Measurements from ENCODE around the gene KMT2C. TPM values are rescaled to one million over a fixed set of nuclear protein-coding genes. Genes with fewer than 3 reads are reported as not detected.

The KMT2C gene
- polyA plus RNA-seq, 4 donors = 34.5 to 41.3 (median 36.7) TPM

DNA sequence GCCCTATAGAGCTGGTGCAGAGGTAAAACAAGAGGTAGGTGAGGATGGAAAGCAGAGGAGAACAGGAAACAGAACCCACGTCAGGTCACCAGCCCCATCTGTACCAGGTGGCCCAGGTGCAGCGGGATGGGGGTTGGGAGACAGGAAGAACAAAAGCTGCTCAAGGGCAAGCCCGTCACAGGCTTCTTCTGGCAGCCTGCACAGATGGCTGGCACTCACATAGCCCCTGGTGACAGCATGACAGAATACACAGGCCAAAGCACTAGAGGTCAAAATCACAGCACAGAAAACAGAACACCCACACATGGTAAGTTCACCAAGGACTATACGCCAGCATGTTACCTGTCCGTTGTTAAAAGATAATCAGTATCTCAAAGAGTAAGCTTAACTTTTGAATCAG, 283.5 kb downstream of the KMT2C start:
- DNase-seq (ENCODE audit: low read depth in 4 of 4, low spot score in 3 of 4) = no peak

DNA sequence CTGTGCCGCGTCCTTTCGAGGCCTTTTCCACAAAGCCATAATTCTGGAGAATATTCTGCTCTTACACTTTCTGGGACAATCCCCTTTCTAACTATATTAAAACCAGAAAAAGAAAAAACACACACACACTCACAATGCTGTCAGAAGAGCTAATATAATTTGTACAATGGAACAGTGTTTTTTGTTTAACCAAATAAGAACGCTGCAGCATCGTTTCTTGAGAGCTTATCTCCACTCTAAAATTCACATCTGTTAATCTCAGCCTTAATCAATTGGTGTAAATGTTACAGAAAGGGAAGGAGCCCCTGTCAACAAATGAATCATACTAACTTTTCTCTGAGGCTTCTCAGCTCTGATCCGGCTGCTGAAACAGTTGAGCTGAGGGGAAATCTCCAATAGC, 286.4 kb downstream of the KMT2C start:
- DNase-seq (ENCODE audit: low read depth in 4 of 4, low spot score in 3 of 4) = no peak

DNA sequence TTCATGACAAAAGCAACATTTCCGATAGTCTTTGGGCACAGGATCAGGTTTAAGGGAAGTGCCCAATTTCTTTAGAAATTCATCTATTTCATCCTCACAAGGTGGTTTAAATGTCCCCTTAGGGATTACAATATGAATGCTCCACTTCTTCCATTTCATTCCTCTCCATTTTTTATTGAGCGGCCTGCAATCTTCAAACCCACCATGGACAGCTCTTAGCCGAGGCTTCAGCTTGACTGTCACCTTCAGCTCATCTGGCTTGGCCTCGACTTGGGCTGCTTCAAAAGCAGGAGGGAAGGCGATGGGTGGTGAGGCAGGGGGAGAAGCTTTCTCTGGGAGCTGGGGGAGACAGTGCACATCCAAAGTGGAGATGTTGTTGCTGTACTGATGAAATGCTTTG, 287.1 kb downstream of the KMT2C start:
- DNase-seq (ENCODE audit: low read depth in 4 of 4, low spot score in 3 of 4) = no peak

DNA sequence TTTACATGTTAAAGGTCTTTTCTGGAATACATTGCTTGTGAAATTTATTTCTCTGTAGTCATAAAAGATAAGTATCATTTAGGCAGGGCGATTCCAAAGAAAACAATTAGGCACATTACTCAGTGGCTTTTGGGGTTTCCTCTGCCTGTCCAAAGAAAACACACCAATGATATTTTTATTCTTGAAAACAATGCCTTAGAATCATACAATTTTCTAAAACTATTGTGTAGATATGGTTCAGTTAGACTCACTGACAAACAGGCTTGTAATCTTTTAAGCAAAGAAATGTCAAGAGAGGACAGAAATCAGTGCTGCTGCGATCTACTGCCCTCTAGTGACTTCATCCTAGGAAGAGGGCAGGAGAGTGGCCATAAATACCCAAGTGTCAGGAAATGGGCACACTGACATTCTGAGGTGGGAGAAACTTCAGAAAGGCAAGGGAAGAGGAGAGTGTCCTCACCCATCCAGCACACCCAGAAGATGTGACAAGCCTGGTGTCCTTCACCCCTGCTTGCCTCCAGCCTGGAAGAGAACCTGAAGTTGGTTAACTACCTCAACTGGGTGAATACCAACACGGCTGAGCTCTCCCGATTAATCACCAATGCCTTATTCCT, 289.8 kb downstream of the KMT2C start:
- no peak for DNase-seq (ENCODE audit: low read depth in 4 of 4, low spot score in 3 of 4)

DNA sequence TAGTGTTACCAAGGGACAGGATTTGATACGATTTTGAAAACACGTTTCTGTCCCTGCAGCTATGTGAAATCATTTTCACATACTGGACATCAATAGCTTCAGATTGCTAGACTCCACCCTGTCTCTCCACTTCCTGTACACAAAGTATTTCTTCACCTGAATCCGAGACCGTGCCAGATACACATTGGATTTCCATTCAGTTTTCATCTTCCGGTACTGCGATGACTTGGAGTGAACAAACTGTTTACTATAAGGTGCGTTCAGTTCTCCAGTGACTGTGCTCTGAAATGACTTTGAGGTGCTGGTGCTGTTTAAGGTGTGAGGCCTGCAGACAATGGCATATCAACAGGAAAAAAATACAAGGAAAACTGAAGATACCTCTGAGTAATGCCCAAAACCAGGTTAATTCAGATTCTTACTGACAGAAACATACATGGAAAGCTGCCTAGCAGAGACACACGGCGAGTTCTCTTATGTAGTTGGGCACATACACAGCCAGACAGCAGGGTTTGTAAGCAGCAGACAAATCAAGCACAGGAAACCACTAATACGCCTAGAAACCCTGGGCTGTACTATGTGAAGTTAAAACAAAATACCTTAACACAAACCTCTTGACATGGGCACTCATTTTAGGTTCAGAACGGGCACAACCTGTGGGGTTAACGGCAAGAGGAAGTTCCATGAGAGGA, 291.1 kb downstream of the KMT2C start:
- no peak for DNase-seq (ENCODE audit: low read depth in 4 of 4, low spot score in 3 of 4)

DNA sequence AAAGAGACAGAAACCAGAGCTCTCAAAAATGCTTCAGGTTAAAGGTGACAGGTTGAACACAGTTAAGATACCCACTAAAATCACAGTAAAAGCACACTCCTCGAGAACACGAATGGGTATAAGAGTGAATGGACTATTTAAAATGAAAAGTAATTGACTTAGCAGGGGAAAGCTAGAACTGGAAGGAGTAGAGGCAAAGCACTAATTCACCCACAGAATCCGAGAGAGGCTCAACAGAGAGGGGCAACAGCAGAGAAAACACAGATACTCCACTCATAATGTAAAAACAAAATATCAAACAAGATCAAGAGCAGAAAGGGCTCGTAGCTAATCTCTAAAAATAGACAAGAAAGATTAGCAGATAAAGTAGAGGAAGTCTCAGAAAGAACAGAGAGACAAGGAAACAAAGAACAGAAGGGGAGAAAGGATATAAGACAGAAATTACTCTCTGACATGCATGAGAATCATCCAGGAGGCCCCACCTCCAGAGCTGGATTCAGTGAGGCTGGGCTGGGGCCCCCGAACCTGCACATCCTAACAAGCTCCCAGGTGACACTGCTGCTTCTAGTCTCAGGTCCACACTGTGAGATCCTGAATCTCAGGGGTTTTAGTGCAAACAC, 292.7 kb downstream of the KMT2C start:
- DNase-seq (ENCODE audit: low read depth in 4 of 4, low spot score in 3 of 4) = no peak

DNA sequence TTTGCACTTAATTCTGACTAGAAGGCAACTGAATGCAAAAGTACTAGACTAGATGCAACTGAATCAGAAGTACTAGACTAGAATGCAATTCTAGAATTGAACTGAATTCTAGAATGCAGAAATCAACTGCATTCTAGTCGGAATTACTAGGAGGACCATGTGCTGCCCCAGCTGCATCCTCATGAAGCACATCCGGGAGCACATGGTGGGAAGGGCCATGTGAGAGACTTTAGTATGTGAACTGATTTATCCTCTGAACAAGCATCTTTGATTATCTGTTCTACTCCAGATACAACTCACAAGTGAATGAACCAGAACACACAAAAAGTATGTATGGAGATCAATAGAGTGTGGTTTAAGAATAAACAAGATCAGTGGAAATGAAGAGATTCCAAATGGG, 295.2 kb downstream of the KMT2C start:
- DNase-seq (ENCODE audit: low read depth in 4 of 4, low spot score in 3 of 4) = no peak

DNA sequence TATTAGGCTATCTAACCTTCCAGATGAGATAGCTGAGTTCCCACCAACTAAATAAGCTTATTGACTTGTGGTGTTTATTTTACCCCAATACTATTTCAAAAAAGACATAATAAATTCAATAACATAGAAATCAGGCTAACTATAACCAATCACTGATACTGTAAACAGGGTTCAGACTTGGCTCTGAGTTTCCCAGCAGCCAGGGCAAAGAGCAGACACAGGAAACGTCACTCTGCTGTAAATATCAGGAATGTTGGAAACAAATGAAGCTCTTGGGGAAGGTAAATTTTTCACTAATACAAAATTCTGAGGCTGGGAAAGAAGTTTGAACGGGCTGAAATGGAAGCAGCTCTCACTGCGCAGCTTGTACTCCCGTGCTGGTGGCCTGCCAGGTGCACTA, 295.7 kb downstream of the KMT2C start:
- no peak for DNase-seq (ENCODE audit: low read depth in 4 of 4, low spot score in 3 of 4)

DNA sequence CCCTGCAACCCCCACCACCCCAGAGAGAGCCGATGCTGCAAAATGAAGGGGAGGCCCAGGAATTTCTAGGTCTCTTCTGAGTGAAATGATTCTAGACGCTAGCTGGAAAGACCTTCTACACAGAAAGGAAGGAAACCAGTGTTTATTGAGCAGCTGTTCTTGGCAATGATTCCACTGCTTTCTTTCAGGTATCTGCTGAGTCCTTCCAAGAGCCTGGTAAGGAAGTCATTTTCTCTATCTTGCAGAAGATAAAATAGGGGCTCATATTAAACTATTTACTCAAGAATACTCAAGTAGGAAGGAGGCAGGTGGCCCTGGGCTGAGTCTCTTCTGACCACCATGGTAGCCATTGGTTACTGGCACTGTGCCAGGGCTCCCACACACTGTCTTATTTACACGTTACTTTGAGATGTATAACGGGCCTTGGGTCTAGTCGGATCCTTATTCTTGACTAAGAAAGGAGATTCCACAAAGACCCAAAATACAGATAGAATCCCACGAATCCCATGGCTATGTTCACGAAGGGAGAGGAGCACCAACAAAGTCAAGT, 298.3 kb downstream of the KMT2C start:
- DNase-seq (ENCODE audit: low read depth in 4 of 4, low spot score in 3 of 4) = no peak

DNA sequence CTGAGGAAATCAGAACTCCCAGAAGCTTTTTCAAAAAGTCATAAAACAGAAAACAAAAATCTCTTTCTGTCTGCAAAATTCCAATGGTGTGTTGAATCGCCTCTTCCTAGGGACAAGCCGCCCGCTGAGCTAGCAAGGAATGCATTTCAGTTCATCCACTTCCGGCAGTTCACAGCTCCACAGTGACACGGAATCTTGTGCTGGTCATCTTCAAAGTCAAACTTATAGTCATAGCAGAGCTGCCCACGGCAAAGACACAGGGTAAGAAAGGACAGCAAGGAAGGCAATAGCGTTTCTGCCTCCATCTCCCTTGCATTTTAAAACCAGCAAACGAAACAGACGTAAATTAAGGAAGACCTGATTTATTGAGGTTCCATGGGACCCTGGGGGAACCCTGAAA, 299.1 kb downstream of the KMT2C start:
- peak in 2 of 4 donors; percentile 8 to 15 for DNase-seq (ENCODE audit: low read depth in 4 of 4, low spot score in 3 of 4)

DNA sequence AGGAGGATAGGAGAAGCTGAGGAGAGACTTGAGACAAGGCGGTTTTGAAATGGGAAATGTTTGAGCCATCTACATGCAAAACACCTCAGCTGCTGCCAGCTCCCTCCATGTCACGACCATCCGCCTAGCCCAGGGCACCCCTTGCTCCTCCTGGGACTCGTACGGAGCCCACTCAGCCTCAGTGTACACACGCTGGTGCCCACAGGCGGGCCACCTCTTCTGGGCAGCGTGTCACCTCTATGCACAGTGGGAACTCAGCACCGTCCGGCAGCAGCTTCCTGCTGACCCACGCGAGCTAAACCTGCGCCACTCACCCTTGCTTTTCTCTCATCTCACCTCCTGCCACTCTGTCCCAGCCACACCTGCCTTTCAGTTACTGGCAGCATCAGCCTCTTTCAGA, 302.0 kb downstream of the KMT2C start:
- no peak for DNase-seq (ENCODE audit: low read depth in 4 of 4, low spot score in 3 of 4)

DNA sequence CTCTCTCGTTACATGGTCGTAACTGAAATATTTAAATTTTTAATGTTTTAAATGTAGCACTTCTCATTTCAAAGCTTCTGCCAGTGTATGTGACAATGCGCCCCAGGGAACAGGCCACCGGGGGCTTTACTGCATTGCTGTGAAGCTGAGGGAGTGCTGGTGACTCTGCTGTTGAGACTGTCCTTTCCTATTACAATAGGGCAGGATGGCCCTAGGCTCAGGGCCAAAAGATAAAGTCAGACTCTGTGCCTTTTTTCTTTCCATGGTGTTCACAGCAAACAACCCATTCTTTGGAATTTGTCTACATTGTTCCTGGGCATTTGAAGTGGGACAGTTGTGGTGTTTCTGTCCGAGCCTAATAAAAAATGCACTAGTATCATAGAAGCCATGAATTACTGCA, 303.0 kb downstream of the KMT2C start:
- no peak for DNase-seq (ENCODE audit: low read depth in 4 of 4, low spot score in 3 of 4)

DNA sequence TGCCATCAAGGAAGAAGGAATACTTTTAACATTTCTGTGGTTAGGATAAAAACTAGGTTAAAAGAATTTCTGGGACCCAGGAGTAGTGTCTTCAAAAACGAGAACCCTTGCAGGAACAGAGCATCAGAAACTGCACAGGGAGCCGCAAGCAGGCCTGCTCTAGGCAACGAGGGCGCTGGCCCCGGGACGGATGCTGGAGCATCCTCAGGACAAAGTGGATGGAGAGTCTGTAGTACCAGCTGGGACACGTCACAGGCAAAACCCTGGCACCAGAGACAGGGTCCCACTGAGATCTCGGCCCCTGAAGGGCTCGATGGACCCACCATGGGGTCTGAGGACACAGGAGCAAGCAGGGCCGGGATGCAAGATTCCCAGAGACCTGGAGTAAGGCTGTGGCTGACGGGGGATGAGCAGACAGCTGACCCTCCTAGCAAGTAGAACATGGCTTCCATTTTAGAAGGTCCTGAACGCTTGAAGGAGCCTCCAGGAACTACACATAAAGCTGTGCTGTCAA, 303.8 kb downstream of the KMT2C start:
- no peak for DNase-seq (ENCODE audit: low read depth in 4 of 4, low spot score in 3 of 4)

DNA sequence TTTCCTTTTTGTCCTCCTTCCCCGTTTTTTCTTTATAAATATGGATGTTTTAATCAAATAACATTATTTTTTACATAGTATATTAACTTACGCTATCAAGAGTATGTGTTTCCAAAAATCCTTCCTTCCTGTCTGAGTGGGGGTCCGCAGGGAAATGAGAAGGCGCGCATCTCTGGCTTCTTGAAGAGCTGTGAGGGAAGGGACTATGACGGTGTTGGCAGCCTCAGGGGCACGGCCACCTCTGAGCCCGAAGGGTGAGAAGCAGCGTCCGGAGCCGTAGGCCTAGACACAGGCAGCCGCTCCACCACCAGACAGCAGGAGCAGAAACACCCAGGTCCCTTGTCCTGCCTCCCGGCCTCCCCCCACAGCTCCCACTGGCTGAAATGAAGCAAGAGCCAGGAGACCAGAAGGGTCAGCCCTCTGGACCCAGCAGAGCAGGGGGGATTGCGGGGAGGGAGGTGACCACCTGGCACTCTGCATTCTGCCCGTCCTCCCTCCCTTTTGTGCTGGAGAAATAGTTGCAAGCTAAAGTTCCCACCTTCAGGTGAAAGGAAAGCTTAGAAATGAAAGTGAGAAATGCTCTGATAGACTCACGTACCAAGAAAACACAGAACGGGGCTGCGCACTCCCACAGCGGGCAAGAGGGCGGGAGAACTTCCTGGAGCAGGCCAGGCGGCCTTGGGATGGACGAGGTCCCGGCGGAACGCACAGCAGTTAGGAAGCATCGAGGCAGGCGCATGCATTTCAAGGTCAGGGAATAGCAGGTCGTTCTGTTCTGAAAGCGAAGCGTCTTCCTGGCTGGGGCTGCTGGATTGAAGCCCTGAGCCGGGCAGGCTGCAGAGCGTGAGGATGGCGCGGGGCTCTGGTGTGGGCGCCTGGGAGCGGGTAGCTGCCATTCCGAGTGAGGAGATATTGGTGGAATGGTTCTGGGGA, 304.9 kb downstream of the KMT2C start:
- DNase-seq (ENCODE audit: low read depth in 4 of 4, low spot score in 3 of 4) = no peak

DNA sequence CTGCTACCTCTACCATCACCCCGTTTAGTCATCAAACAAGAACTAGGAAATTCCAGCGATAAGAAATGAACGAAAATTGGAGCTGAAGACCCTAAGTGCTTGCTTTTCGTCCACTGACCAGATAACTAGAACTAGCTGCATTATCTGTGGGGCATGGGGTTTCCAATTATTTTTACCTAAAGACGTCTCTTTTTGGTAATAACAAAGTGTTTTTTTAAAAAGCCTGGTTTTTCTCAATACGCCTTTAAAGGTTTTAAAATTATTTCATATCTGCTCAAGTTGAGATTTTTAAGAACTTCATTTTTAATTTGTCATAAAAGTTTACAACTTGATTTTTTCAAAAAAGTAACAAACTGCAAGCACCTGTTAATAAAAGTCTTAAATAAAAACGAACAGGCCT, 306.1 kb downstream of the KMT2C start:
- no peak for DNase-seq (ENCODE audit: low read depth in 4 of 4, low spot score in 3 of 4)

DNA sequence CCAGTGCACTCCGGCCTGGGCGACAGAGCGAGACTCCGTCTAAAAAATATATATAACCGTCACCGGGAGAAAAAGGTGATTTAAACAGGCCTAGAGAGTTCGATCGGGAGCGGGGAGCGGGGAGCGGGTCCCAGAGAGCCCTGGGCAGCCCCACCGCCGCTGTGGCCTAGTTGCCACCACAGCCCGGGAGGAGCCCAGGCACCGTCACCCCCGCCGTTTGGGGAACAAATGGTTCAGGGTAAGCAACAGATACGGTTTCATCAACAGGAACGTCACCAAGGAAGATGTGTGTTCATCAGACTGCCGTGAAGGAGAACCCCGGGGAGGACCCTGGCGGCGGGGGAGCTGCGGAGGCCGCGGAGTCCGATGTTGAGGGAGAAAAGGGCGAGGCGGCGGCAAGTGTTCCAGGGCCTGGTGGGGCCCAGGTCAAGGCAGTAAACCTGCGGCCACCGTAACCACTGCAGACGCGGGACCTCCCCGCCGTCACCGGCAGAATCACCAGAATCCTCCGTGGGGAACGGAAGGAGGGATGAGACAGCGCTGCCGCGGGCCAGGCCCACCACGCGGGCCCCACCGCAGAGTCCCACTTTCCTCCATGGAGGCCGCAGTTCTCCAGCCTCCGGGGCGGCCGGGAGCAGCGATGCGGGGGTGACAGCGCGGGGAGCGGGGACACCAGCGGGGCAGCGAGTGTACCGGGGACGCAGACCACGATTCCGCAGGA, 306.9 kb downstream of the KMT2C start:
- no peak for DNase-seq (ENCODE audit: low read depth in 4 of 4, low spot score in 3 of 4)

DNA sequence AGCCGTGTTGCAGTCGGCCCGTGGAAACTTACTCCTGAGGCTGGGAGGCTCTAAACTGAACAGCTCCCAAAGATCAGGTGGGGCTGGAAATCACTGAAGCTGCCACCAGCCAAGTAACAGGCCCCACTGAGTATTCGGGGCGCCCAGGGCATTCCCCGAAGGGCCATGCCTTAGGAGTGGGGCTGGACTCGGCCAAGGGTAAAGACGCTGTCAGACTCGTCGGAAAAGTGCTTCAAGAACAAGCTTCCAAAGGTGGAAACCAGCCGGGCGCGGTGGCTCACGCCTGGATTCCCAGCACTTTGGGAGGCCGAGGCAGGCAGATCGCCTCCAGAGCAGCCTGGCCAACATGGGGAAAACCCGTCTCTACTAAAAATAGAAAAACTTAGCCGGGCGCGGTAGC, 307.6 kb downstream of the KMT2C start:
- no peak for DNase-seq (ENCODE audit: low read depth in 4 of 4, low spot score in 3 of 4)

DNA sequence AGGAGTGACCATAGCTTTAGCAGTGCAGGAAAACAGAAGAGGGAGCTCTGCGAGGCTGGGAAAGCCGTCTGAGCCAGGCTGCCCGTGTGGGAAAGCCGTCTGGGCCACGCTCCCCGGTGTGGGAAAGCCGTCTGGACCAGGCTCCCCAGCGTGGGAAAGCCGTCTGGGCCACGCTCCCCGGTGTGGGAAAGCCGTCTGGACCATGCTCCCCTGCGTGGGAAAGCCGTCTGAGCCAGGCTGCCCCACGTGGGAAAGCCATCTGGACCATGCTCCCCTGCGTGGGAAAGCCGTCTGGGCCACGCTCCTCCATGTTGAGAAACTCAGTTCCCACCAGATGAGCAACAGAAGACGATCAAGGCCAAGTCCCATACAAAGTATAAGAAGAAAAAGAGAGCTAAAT, 308.6 kb downstream of the KMT2C start:
- DNase-seq (ENCODE audit: low read depth in 4 of 4, low spot score in 3 of 4) = no peak

DNA sequence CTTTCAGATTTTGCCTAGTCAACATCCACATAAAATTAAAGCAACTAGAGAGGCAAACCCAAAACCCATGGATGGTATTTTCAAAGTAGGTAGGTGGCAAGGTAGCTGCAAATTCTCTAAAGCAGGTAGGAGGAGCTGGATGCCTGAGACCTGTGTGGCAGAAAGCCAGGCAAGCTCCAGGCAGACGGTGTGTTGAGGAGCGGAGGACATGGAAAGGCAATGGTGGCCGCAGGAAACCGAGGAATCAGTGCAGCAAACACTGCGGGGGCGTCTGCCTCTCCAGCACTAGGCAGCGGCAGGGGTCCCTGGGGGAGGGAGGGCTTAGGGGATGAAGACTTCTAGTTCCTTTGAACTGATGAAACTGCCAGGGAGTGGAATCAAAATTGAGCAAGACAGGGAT, 309.1 kb downstream of the KMT2C start:
- no peak for DNase-seq (ENCODE audit: low read depth in 4 of 4, low spot score in 3 of 4)

DNA sequence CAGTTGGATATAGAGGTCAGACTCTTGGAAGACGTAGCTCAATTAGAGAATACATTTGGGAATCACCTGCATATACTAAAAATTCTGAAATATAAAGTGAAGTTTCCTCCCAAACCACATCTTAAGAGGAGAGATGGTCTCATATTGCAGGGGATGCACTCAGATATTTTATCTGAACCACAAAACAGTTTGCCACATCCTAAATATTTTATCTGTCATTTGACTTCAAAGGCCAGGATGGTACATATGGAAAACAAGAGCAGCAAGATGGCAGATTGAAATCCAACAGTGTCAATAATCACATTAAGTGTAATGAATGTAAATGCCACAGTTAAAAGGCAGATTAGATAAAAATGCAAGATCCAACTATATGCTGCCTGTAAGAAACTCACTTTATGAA, 313.3 kb downstream of the KMT2C start:
- no peak for DNase-seq (ENCODE audit: low read depth in 4 of 4, low spot score in 3 of 4)

All from right renal pelvis (tissue), 4 donors.